Natural killer cell (primary cell): ENCODE results near the gene RXRA. TPM values are rescaled to one million over a fixed set of nuclear protein-coding genes. Genes with fewer than 3 reads are reported as not detected.

Source experiments
- ATAC-seq, 3 donors: fragments of 150-1000 bp in 2 of 3; fragments of 200-7000 bp in 1 of 3; cut with Tn5 transposase; 1 replicate in 1 of 3; 2 replicates in 2 of 3; pipeline ENCODE4 v1.10.0; 2021; ENCODE audit warnings: mild to moderate bottlenecking in 2 of 3, moderate library complexity in 2 of 3
- DNase-seq, 2 donors: peaks; one replicate each; pipeline versions ENCODE4 v3.0.0 to v3.0.0-alpha.2; 2013 to 2021; ENCODE audit warnings: mixed read lengths in 1 of 2
- H3K27ac ChIP-seq: one replicate; pipeline ENCODE4 v1.5.1; 2013; ENCODE audit warnings: mild to moderate bottlenecking, low read length
- H3K27me3 ChIP-seq: one replicate; pipeline ENCODE4 v1.6.1; 2013; ENCODE audit warnings: low read length; ENCODE audit not compliant: control insufficient read depth, insufficient read depth
- H3K36me3 ChIP-seq: one replicate; pipeline ENCODE4 v1.6.1; 2013; ENCODE audit warnings: low read length; ENCODE audit not compliant: control insufficient read depth, insufficient read depth
- H3K4me1 ChIP-seq: one replicate; pipeline ENCODE4 v1.6.1; 2013; ENCODE audit warnings: low read length; ENCODE audit not compliant: control insufficient read depth, insufficient read depth
- H3K4me3 ChIP-seq: one replicate; pipeline ENCODE4 v1.5.1; 2013; ENCODE audit warnings: low read length
- H3K9me3 ChIP-seq: one replicate; pipeline ENCODE4 v1.6.1; 2013; ENCODE audit warnings: low read length; ENCODE audit not compliant: control insufficient read depth, insufficient read depth
- H3K27ac Mint-ChIP-seq, 2 donors: one replicate each; pipeline ENCODE4 v1.8.0; 2022; ENCODE audit warnings: mild to moderate bottlenecking in 2 of 2, mixed read lengths in 2 of 2, moderate library complexity in 1 of 2
- H3K27me3 Mint-ChIP-seq, 2 donors: one replicate each; pipeline ENCODE4 v1.8.0; 2022; ENCODE audit warnings: low read depth in 2 of 2, mixed read lengths in 2 of 2
- H3K36me3 Mint-ChIP-seq: one replicate; pipeline ENCODE4 v1.8.0; 2022; ENCODE audit warnings: mixed read lengths
- H3K4me1 Mint-ChIP-seq, 2 donors: one replicate each; pipeline ENCODE4 v1.8.0; 2022; ENCODE audit warnings: mixed read lengths in 2 of 2
- H3K4me3 Mint-ChIP-seq: one replicate; pipeline ENCODE4 v1.8.0; 2022; ENCODE audit warnings: mild to moderate bottlenecking, moderate library complexity, mixed read lengths
- H3K9me3 Mint-ChIP-seq, 2 donors: one replicate each; pipeline ENCODE4 v1.8.0; 2022; ENCODE audit warnings: mixed read lengths in 2 of 2
- CTCF ChIP-seq: fragments of 200-600 bp; IDR thresholded peaks from one replicate; pipeline ENCODE4 v1.8.0; 2022; ENCODE audit warnings: antibody characterized with exemption
- WGBS: methylation state at CpG from one replicate; pipeline ENCODE4 v1.1.7; 2013; ENCODE audit warnings: missing lambda C conversion rate; ENCODE audit not compliant: insufficient coverage; 5-methylcytosine and 5-hydroxymethylcytosine counted together
- intact Hi-C: fragments of 100-400 bp; cut with micrococcal nuclease; formaldehyde crosslinking; loops from one replicate; pipeline ENCODE4 v1.14.2; 2022
- total RNA-seq, 4 donors: library from RNA; stranded (reverse); fragments of 120-200 nt in 1 of 4; gene quantifications; one replicate each; pipeline versions ENCODE4 v1.2.3 to v1.2.4, GENCODE V29; 2013 to 2022

RXRA gene
- total RNA-seq, 3 donors from 2014 or later (not counting 1 experiment from before 2014, with no cell fraction given), result 30.9 to 64.1 (median 42.2) TPM

- Mint-ChIP-seq H3K4me3 (no peak overlapping the region), H3K27ac (no peak overlapping the region), H3K36me3 (no peaks in the 10 kb centered on the region), H3K4me1 (peaks cover 0 to 26% of the 10 kb centered on the region in 2 donors), H3K27me3 (no peaks in the 10 kb centered on the region), H3K9me3 (no peaks in the 10 kb centered on the region)
- TF ChIP-seq CTCF, result no peak
- H3K4me3 ChIP-seq, result no peak overlapping the region
- H3K4me1 ChIP-seq, result peaks cover 26% of the 10 kb centered on the region
- H3K27me3 ChIP-seq, result peaks cover 10% of the 10 kb centered on the region
- DNase-seq, result no peak
- no peaks in the 10 kb centered on the region for H3K9me3 ChIP-seq
- no peaks in the 10 kb centered on the region for H3K36me3 ChIP-seq
- no peak overlapping the region for H3K27ac ChIP-seq
- intact Hi-C loops, result no loop called here
- WGBS, result 90% methylated on average over 30 of the region's 30 CpGs
- ATAC-seq, result no peak
Observed at GRCh38 chr9:134331186-134332025, 5.2 kb downstream of the RXRA start.

DNA sequence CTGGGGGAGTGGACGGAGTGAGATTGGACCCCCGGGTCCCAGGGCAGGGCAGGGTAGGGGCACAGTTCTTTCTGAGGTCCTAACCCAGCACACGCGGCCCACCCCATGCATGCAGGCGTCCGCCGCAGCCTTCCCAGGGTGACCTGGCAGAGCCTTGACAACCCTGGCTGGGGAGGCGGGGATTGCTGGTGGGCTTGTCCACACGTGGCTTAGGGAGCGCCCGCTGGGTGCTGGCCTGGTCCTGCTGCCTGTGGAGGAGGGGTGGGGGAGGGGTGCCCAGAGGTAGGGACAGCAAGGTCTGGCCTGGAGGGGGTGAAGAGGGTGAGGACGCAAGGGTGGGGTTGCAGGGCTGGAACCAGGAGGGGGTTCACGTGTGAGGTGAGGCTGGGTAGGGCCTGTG is 6.0 kb downstream of the RXRA start:
- Mint-ChIP-seq H3K27ac (no peak overlapping the region), H3K27me3 (no peaks in the 10 kb centered on the region), H3K4me3 (no peak overlapping the region), H3K4me1 (peaks cover 0 to 25% of the 10 kb centered on the region in 2 donors), H3K9me3 (no peaks in the 10 kb centered on the region), H3K36me3 (no peaks in the 10 kb centered on the region)
- no peak for TF ChIP-seq CTCF
- Histone ChIP-seq H3K27me3 (peaks cover 7% of the 10 kb centered on the region), H3K27ac (no peak overlapping the region), H3K36me3 (no peaks in the 10 kb centered on the region), H3K4me3 (no peak overlapping the region), H3K4me1 (peaks cover 22% of the 10 kb centered on the region), H3K9me3 (no peaks in the 10 kb centered on the region)
- intact Hi-C loops, result no loop called here
- DNase-seq (no peak), ATAC-seq (no peak)
- WGBS, result 75% methylated on average over 13 of the region's 13 CpGs

DNA sequence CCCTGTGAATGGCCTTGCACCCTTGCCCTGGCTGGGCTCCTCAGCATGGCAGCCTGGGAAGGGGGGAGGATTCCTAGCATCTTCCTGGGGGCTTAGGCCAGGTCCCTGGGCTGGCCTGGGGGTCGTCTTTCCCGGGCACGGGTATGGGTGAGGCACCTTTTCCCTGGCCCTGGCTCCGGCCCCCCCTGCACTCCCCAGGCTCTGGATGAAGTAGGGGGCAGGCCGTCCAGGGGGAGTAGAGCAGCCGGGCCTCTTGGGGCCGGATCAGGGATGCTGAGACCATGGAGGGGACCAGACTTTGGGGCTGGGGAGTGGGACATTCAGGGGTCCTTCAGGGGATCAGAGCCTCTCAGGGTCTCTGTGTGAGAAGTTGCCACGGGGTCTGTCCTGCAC is 6.6 kb downstream of the RXRA start:
- H3K36me3 Mint-ChIP-seq, result no peaks in the 10 kb centered on the region
- H3K36me3 ChIP-seq, result no peaks in the 10 kb centered on the region
- intact Hi-C loops, result no loop called here
- no peak for TF ChIP-seq CTCF
- H3K27me3 Mint-ChIP-seq, result no peaks in the 10 kb centered on the region
- peaks cover 16% of the 10 kb centered on the region for H3K4me1 ChIP-seq
- H3K4me3 Mint-ChIP-seq, result no peak overlapping the region
- H3K9me3 Mint-ChIP-seq, result no peaks in the 10 kb centered on the region
- peaks cover 0 to 25% of the 10 kb centered on the region in 2 donors for H3K4me1 Mint-ChIP-seq
- peaks cover 3% of the 10 kb centered on the region for H3K27me3 ChIP-seq
- ATAC-seq, result no peak
- no peak for DNase-seq
- 76% methylated on average over 8 of the region's 8 CpGs for WGBS
- H3K9me3 ChIP-seq, result no peaks in the 10 kb centered on the region
- no peak overlapping the region for H3K4me3 ChIP-seq
- no peak overlapping the region for H3K27ac Mint-ChIP-seq
- H3K27ac ChIP-seq, result no peak overlapping the region
